HG03558 (cell line): Measurements from ENCODE around the gene ADCY7.
"Not testable (repeated sequence)": the region's sequence is repeated elsewhere in the genome, so short reads cannot be mapped to it uniquely, and the experiment has no call there.

Source experiments
- ATAC-seq: cut with Tn5 transposase; IDR thresholded peaks from one replicate; pipeline ENCODE4 v1.9.1; 2021; ENCODE audit warnings: moderate number of reproducible peaks; ENCODE audit not compliant: unreplicated experiment; ENCODE audit errors: extremely low read depth

The ADCY7 gene

GRCh38 chr16:50329446-50330189, 63.3 kb downstream of the ADCY7 start:
- ATAC-seq, result no peak

GRCh38 chr16:50331570-50331969, 65.2 kb downstream of the ADCY7 start:
- no peak for ATAC-seq

GRCh38 chr16:50332599-50332998, 66.2 kb downstream of the ADCY7 start:
- no peak for ATAC-seq

GRCh38 chr16:50334106-50334975, 68.0 kb downstream of the ADCY7 start:
- ATAC-seq, result no peak

- no peak for ATAC-seq
Measured at GRCh38 chr16:50335196-50335958, 69.0 kb downstream of the ADCY7 start.

GRCh38 chr16:50336884-50337283, 70.5 kb downstream of the ADCY7 start:
- no peak for ATAC-seq

GRCh38 chr16:50338371-50339231, 72.2 kb downstream of the ADCY7 start:
- no peak for ATAC-seq

- no peak for ATAC-seq
Measured at GRCh38 chr16:50340578-50340977, 74.2 kb downstream of the ADCY7 start.

- ATAC-seq, result not testable (repeated sequence)
Measured at GRCh38 chr16:50343566-50343965, 77.2 kb downstream of the ADCY7 start.

- ATAC-seq, result not testable (repeated sequence)
Measured at GRCh38 chr16:50345210-50345609, 78.9 kb downstream of the ADCY7 start.

GRCh38 chr16:50351116-50351515, 84.8 kb downstream of the ADCY7 start:
- ATAC-seq, result no peak

GRCh38 chr16:50351952-50352351, 85.6 kb downstream of the ADCY7 start:
- ATAC-seq, result no peak

GRCh38 chr16:50354082-50354481, 87.7 kb downstream of the ADCY7 start:
- ATAC-seq, result no peak

- no peak for ATAC-seq
Measured at GRCh38 chr16:50354629-50355456, 88.5 kb downstream of the ADCY7 start.

- ATAC-seq, result no peak
Measured at GRCh38 chr16:50359626-50360025, 93.3 kb downstream of the ADCY7 start.

GRCh38 chr16:50360033-50360778, 93.9 kb downstream of the ADCY7 start:
- no peak for ATAC-seq

- ATAC-seq, result no peak
Measured at GRCh38 chr16:50360779-50361178, 94.4 kb downstream of the ADCY7 start.

GRCh38 chr16:50363656-50364055, 97.3 kb downstream of the ADCY7 start:
- ATAC-seq, result no peak
